WI38 (cell line): Measurements from ENCODE around the gene THUMPD2.

Experiments
- H3K4me3 ChIP-seq: 2 replicates; pipeline ENCODE4 v1.5.1; 2011; ENCODE audit warnings: low read depth, mild to moderate bottlenecking, control low read depth, low read length
- CTCF ChIP-seq: IDR thresholded peaks from 2 replicates; pipeline ENCODE4 v1.5.1; 2012; ENCODE audit warnings: low read depth, mild to moderate bottlenecking, control low read depth, low read length

The THUMPD2 gene

GRCh38 chr2:39697454-39697853 lies 81.6 kb downstream of the THUMPD2 start:
- no peak overlapping the region for H3K4me3 ChIP-seq
- no peak for TF ChIP-seq CTCF

GRCh38 chr2:39696838-39697237 lies 82.2 kb downstream of the THUMPD2 start:
- no peak for TF ChIP-seq CTCF
- H3K4me3 ChIP-seq = no peak overlapping the region

GRCh38 chr2:39696101-39696553 lies 82.9 kb downstream of the THUMPD2 start:
- H3K4me3 ChIP-seq = no peak overlapping the region
- TF ChIP-seq CTCF = no peak

GRCh38 chr2:39693245-39693644 lies 85.8 kb downstream of the THUMPD2 start:
- H3K4me3 ChIP-seq = no peak overlapping the region
- TF ChIP-seq CTCF = no peak

- H3K4me3 ChIP-seq = no peak overlapping the region
- no peak for TF ChIP-seq CTCF
Measured at GRCh38 chr2:39689876-39690275, 89.2 kb downstream of the THUMPD2 start.

GRCh38 chr2:39689272-39689841 lies 89.7 kb downstream of the THUMPD2 start:
- no peak overlapping the region for H3K4me3 ChIP-seq
- no peak for TF ChIP-seq CTCF

- no peak overlapping the region for H3K4me3 ChIP-seq
- no peak for TF ChIP-seq CTCF
Measured at GRCh38 chr2:39688181-39688580, 90.9 kb downstream of the THUMPD2 start.
